ENCODE results near the gene TTC28.

The TTC28 gene

GRCh38 chr22:28594797-28595462 lies 84.7 kb downstream of the TTC28 start:
- no peaks in the 10 kb centered on the region for H3K9me3 ChIP-seq (ENCODE audit: insufficient read depth, low read length)
- TF ChIP-seq ZNF274 (IDR thresholded peaks at IDR 0.05; ENCODE audit: low read depth, low read length), result no peak
- TF ChIP-seq YY1 (IDR thresholded peaks at IDR 0.05; ENCODE audit: insufficient read depth, insufficient read length), result no peak
- no peak for TF ChIP-seq SUZ12 (IDR thresholded peaks at IDR 0.05; ENCODE audit: extremely low read depth, insufficient read depth, insufficient read length)
- no peak overlapping the region for H3K9ac ChIP-seq (ENCODE audit: insufficient read length, low read depth)
- no peaks in the 10 kb centered on the region for H3K4me1 ChIP-seq (ENCODE audit: insufficient read depth, insufficient read length)
- no peaks in the 10 kb centered on the region for H3K36me3 ChIP-seq (ENCODE audit: insufficient read depth, insufficient read length, low read length)
- no peaks in the 10 kb centered on the region for H3K27me3 ChIP-seq (ENCODE audit: insufficient read depth, insufficient read length)
- no peak overlapping the region for H3K4me3 ChIP-seq (ENCODE audit: insufficient read length, low read depth)
- DNase-seq (ENCODE audit: low read depth, low spot score), result peak; percentile 16

DNA sequence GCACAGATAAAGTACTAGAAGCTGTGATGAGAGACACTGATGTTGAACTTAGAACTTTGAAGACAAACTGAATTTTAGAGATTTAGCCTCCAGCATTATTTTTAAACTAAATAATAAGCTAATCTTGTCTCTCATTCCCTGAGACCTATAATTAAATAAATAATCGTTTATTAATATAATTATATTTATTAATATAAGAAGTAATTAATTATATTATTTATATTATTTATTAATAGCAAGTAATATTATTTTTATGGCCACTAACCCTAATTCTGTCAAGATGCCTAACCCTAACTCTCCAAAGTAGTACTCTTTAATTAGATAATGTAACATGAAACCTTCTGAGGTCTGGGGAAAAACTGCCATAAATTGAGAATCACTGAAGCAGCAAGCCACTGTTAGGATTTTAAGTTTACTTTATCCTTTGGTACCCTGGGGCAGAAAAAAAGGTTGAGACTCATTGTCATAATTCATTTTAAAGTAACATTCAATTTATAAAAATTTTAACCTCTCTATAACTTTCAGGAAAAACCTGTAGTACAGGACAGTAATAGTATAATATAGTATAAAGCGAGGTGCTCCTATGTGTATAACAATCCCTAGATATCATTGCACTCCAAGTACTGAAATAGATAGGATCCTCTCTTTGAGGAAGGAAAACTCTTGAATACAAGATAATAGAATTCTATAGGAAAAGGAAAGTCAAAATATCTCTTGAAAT lies 85.4 kb downstream of the TTC28 start:
- no peak for DNase-seq (ENCODE audit: low read depth, low spot score)
- H3K4me1 ChIP-seq (ENCODE audit: insufficient read depth, insufficient read length), result no peaks in the 10 kb centered on the region
- no peak overlapping the region for H3K4me3 ChIP-seq (ENCODE audit: insufficient read length, low read depth)
- H3K9ac ChIP-seq (ENCODE audit: insufficient read length, low read depth), result no peak overlapping the region
- no peaks in the 10 kb centered on the region for H3K9me3 ChIP-seq (ENCODE audit: insufficient read depth, low read length)
- no peaks in the 10 kb centered on the region for H3K36me3 ChIP-seq (ENCODE audit: insufficient read depth, insufficient read length, low read length)
- no peaks in the 10 kb centered on the region for H3K27me3 ChIP-seq (ENCODE audit: insufficient read depth, insufficient read length)
- no peak for TF ChIP-seq YY1 (IDR thresholded peaks at IDR 0.05; ENCODE audit: insufficient read depth, insufficient read length)
- no peak for TF ChIP-seq SUZ12 (IDR thresholded peaks at IDR 0.05; ENCODE audit: extremely low read depth, insufficient read depth, insufficient read length)
- no peak for TF ChIP-seq ZNF274 (IDR thresholded peaks at IDR 0.05; ENCODE audit: low read depth, low read length)

- Histone ChIP-seq H3K27me3 (ENCODE audit: insufficient read depth, insufficient read length) (no peaks in the 10 kb centered on the region), H3K4me1 (ENCODE audit: insufficient read depth, insufficient read length) (no peaks in the 10 kb centered on the region), H3K36me3 (ENCODE audit: insufficient read depth, insufficient read length, low read length) (no peaks in the 10 kb centered on the region), H3K4me3 (ENCODE audit: insufficient read length, low read depth) (no peak overlapping the region), H3K9me3 (ENCODE audit: insufficient read depth, low read length) (no peaks in the 10 kb centered on the region), H3K9ac (ENCODE audit: insufficient read length, low read depth) (no peak overlapping the region)
- TF ChIP-seq YY1 (IDR thresholded peaks at IDR 0.05; ENCODE audit: insufficient read depth, insufficient read length), result no peak
- no peak for TF ChIP-seq SUZ12 (IDR thresholded peaks at IDR 0.05; ENCODE audit: extremely low read depth, insufficient read depth, insufficient read length)
- no peak for TF ChIP-seq ZNF274 (IDR thresholded peaks at IDR 0.05; ENCODE audit: low read depth, low read length)
- no peak for DNase-seq (ENCODE audit: low read depth, low spot score)
These were observed 86.3 kb downstream of the TTC28 start for GRCh38 chr22:28593299-28593698.

DNA sequence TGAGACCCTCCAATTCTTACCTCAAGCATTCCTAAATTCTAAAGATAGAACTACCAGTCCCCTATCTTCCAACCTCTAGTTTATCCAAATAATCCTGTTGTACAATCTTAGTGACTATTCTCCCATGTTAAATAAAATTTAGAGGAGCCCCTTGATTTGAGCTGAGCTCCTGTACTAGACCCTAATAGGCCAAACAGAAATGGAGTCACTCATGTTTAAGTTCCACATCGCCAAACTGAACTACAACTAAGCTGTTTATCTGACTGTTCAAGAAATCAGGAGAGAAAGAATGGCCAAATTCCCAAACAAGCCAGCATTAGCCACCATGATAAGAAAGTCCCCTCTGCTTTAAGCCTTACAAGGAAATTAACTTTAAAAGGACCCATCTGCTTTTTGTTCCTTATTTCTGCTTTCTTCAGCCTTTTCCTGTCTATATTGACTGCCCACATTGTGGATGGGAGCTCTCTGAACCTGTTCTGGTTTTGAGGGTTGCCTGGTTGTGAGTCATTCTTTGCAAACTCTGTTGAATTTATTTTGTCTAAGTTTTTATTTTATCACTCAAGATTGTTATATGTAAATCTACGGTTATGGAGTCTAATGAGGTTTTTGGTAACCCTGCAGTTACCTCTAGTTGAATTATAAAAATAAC lies 90.4 kb downstream of the TTC28 start:
- Histone ChIP-seq H3K36me3 (ENCODE audit: insufficient read depth, insufficient read length, low read length) (no peaks in the 10 kb centered on the region), H3K27me3 (ENCODE audit: insufficient read depth, insufficient read length) (no peaks in the 10 kb centered on the region), H3K9ac (ENCODE audit: insufficient read length, low read depth) (no peak overlapping the region), H3K4me1 (ENCODE audit: insufficient read depth, insufficient read length) (no peaks in the 10 kb centered on the region), H3K4me3 (ENCODE audit: insufficient read length, low read depth) (no peak overlapping the region), H3K9me3 (ENCODE audit: insufficient read depth, low read length) (no peaks in the 10 kb centered on the region)
- no peak for DNase-seq (ENCODE audit: low read depth, low spot score)
- TF ChIP-seq ZNF274 (IDR thresholded peaks at IDR 0.05; ENCODE audit: low read depth, low read length) (no peak), SUZ12 (IDR thresholded peaks at IDR 0.05; ENCODE audit: extremely low read depth, insufficient read depth, insufficient read length) (no peak), YY1 (IDR thresholded peaks at IDR 0.05; ENCODE audit: insufficient read depth, insufficient read length) (no peak)

DNA sequence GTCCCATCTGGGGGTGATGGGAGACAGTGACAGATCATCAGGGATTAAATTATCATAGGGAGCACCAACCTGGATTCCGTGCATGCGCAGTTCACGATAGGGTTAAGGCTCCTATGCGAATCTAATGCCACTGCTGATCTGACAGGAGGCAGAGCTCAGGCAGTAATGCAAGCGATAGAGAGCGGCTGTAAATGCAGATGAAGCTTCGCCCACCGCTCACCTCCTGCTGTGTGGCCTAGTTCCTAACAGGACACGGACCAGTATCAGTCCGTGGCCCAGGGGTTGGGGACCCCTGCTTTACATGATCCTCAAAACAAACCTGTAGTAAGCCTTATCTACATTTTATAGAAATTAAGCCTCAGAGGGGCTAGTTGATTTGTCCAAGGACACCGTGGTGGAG lies 94.3 kb downstream of the TTC28 start:
- Histone ChIP-seq H3K4me3 (ENCODE audit: insufficient read length, low read depth) (no peak overlapping the region), H3K36me3 (ENCODE audit: insufficient read depth, insufficient read length, low read length) (no peaks in the 10 kb centered on the region), H3K9me3 (ENCODE audit: insufficient read depth, low read length) (no peaks in the 10 kb centered on the region), H3K4me1 (ENCODE audit: insufficient read depth, insufficient read length) (no peaks in the 10 kb centered on the region), H3K9ac (ENCODE audit: insufficient read length, low read depth) (no peak overlapping the region), H3K27me3 (ENCODE audit: insufficient read depth, insufficient read length) (no peaks in the 10 kb centered on the region)
- DNase-seq (ENCODE audit: low read depth, low spot score), result no peak
- no peak for TF ChIP-seq SUZ12 (IDR thresholded peaks at IDR 0.05; ENCODE audit: extremely low read depth, insufficient read depth, insufficient read length)
- no peak for TF ChIP-seq ZNF274 (IDR thresholded peaks at IDR 0.05; ENCODE audit: low read depth, low read length)
- TF ChIP-seq YY1 (IDR thresholded peaks at IDR 0.05; ENCODE audit: insufficient read depth, insufficient read length), result no peak

GRCh38 chr22:28582806-28583205 lies 96.8 kb downstream of the TTC28 start:
- no peaks in the 10 kb centered on the region for H3K27me3 ChIP-seq (ENCODE audit: insufficient read depth, insufficient read length)
- H3K9ac ChIP-seq (ENCODE audit: insufficient read length, low read depth), result no peak overlapping the region
- no peak overlapping the region for H3K4me3 ChIP-seq (ENCODE audit: insufficient read length, low read depth)
- H3K9me3 ChIP-seq (ENCODE audit: insufficient read depth, low read length), result no peaks in the 10 kb centered on the region
- DNase-seq (ENCODE audit: low read depth, low spot score), result no peak
- H3K4me1 ChIP-seq (ENCODE audit: insufficient read depth, insufficient read length), result no peaks in the 10 kb centered on the region
- TF ChIP-seq YY1 (IDR thresholded peaks at IDR 0.05; ENCODE audit: insufficient read depth, insufficient read length) (no peak), SUZ12 (IDR thresholded peaks at IDR 0.05; ENCODE audit: extremely low read depth, insufficient read depth, insufficient read length) (no peak), ZNF274 (IDR thresholded peaks at IDR 0.05; ENCODE audit: low read depth, low read length) (no peak)
- no peaks in the 10 kb centered on the region for H3K36me3 ChIP-seq (ENCODE audit: insufficient read depth, insufficient read length, low read length)

- no peak for DNase-seq (ENCODE audit: low read depth, low spot score)
- Histone ChIP-seq H3K27me3 (ENCODE audit: insufficient read depth, insufficient read length) (no peaks in the 10 kb centered on the region), H3K36me3 (ENCODE audit: insufficient read depth, insufficient read length, low read length) (no peaks in the 10 kb centered on the region), H3K9me3 (ENCODE audit: insufficient read depth, low read length) (no peaks in the 10 kb centered on the region), H3K4me3 (ENCODE audit: insufficient read length, low read depth) (no peak overlapping the region), H3K9ac (ENCODE audit: insufficient read length, low read depth) (no peak overlapping the region), H3K4me1 (ENCODE audit: insufficient read depth, insufficient read length) (no peaks in the 10 kb centered on the region)
- TF ChIP-seq YY1 (IDR thresholded peaks at IDR 0.05; ENCODE audit: insufficient read depth, insufficient read length) (no peak), SUZ12 (IDR thresholded peaks at IDR 0.05; ENCODE audit: extremely low read depth, insufficient read depth, insufficient read length) (no peak), ZNF274 (IDR thresholded peaks at IDR 0.05; ENCODE audit: low read depth, low read length) (no peak)
These were observed 98.6 kb downstream of the TTC28 start for GRCh38 chr22:28581016-28581415.
